GM12878 (cell line): Measurements from ENCODE around the gene TMEM138. TPM values are rescaled to one million over a fixed set of nuclear protein-coding genes. Genes with fewer than 3 reads are reported as not detected.

Experiments
- BHLHE40 ChIP-seq, 2 experiments: fragments of 450-650 bp in 1 of 2; IDR thresholded peaks; 2 replicates each; pipeline ENCODE4 v1.6.1; 2011 to 2017; ENCODE audit warnings: low read depth in 2 of 2, borderline replicate concordance in 1 of 2, improper control_type of control experiment in 1 of 2, low read length in 1 of 2, mild to moderate bottlenecking in 1 of 2
- CHD4 ChIP-seq: fragments of 200-600 bp; sonication (generic); IDR thresholded peaks from 2 replicates; pipeline ENCODE4 v1.6.1; 2016; ENCODE audit warnings: mild to moderate bottlenecking
- DPF2 ChIP-seq: fragments of 450-650 bp; IDR thresholded peaks from 2 replicates; pipeline ENCODE4 v1.6.1; 2017; ENCODE audit warnings: mild to moderate bottlenecking
- FOXM1 ChIP-seq: IDR thresholded peaks from 2 replicates; pipeline ENCODE4 v1.6.1; 2012; ENCODE audit warnings: low read depth, mild to moderate bottlenecking, inconsistent platforms, low read length, moderate library complexity
- HDAC6 ChIP-seq: fragments of 200-600 bp; sonication (generic); IDR thresholded peaks from one replicate; pipeline ENCODE4 v1.8.0; 2017; ENCODE audit warnings: antibody characterized with exemption; ENCODE audit not compliant: unreplicated experiment
- JUNB ChIP-seq: IDR thresholded peaks from 2 replicates; pipeline ENCODE4 v1.6.1; 2016; ENCODE audit warnings: antibody characterized with exemption, mild to moderate bottlenecking
- KAT2A ChIP-seq: conservative IDR thresholded peaks from 2 replicates; pipeline ENCODE4 v1.6.1; 2011; ENCODE audit warnings: low read depth, low read length; ENCODE audit not compliant: control insufficient read depth
- MYB ChIP-seq: fragments of 150-350 bp; IDR thresholded peaks from 2 replicates; pipeline ENCODE4 v1.6.1; 2014; ENCODE audit warnings: mild to moderate bottlenecking, low read depth, low read length, borderline replicate concordance
- NBN ChIP-seq: fragments of 450-650 bp; IDR thresholded peaks from 2 replicates; pipeline ENCODE4 v1.6.1; 2016
- NFXL1 ChIP-seq: fragments of 450-650 bp; IDR thresholded peaks from 2 replicates; pipeline ENCODE4 v1.6.1; 2017; ENCODE audit warnings: antibody characterized with exemption, mild to moderate bottlenecking, borderline replicate concordance
- RAD21 ChIP-seq: IDR thresholded peaks from 2 replicates; pipeline ENCODE4 v1.6.1; 2011; ENCODE audit warnings: mild to moderate bottlenecking, low read depth, low read length, moderate library complexity; ENCODE audit not compliant: insufficient read depth
- RB1 ChIP-seq: fragments of 450-650 bp; formaldehyde crosslinking; IDR thresholded peaks from 2 replicates; pipeline ENCODE4 v1.6.1; 2017; ENCODE audit warnings: mild to moderate bottlenecking, borderline replicate concordance
- RCOR1 ChIP-seq: conservative IDR thresholded peaks from 2 replicates; pipeline ENCODE4 v1.6.1; 2012; ENCODE audit warnings: low read depth, low read length, improper control_type of control experiment
- SIX5 ChIP-seq: IDR thresholded peaks from 2 replicates; pipeline ENCODE4 v1.6.1; 2011; ENCODE audit warnings: mild to moderate bottlenecking, low read depth, low read length, moderate library complexity; ENCODE audit not compliant: severe bottlenecking
- SREBF1 ChIP-seq: IDR thresholded peaks from 2 replicates; pipeline ENCODE4 v1.6.1; 2012; ENCODE audit warnings: mild to moderate bottlenecking, low read length
- TAF1 ChIP-seq: IDR thresholded peaks from 2 replicates; pipeline ENCODE4 v1.6.1; 2011; ENCODE audit warnings: mild to moderate bottlenecking, low read depth, low read length, borderline replicate concordance
- ZSCAN29 ChIP-seq: fragments of 450-650 bp; IDR thresholded peaks from 2 replicates; pipeline ENCODE4 v1.6.1; 2017; ENCODE audit warnings: mild to moderate bottlenecking, moderate library complexity
- polyA plus RNA-seq, 11 experiments: library from polyadenylated mRNA; depleted of rRNA in 4 of 11; unstranded in 6 of 11; stranded (reverse) in 5 of 11; fragments of >200 nt; fragmentation: Nextera tagmentation in 4 of 11; fragmentation: Illumina TruSeq in 1 of 11; extraction: Ambion mirVana in 4 of 11; extraction: Trizol in 1 of 11; gene quantifications; 1 replicate in 1 of 11; 2 replicates in 10 of 11; pipeline versions ENCODE4 v1.2.1 to v1.2.3, GENCODE V29; 2011 to 2016; ENCODE audit warnings: inconsistent platforms in 2 of 11, missing spikeins in 2 of 11, low read depth in 1 of 11
- total RNA-seq, 4 experiments: library from RNA; depleted of rRNA in 3 of 4; stranded (reverse); fragments of >200 nt in 3 of 4; fragmentation: Illumina TruSeq in 1 of 4; extraction: Trizol in 1 of 4; gene quantifications; 2 replicates each; pipeline versions ENCODE4 v1.2.1 to v1.2.3, GENCODE V29; 2013 to 2021
- TF ChIP-seq, protein P1 (sequence below): IDR thresholded peaks from 2 replicates; pipeline ENCODE4 v1.6.1; 2011; ENCODE audit warnings: mild to moderate bottlenecking, low read depth, low read length, moderate library complexity; ENCODE audit not compliant: insufficient replicate concordance
- TF ChIP-seq, protein P2 (sequence below): IDR thresholded peaks from 2 replicates; pipeline ENCODE4 v1.6.1; 2011; ENCODE audit warnings: borderline replicate concordance, low read depth, mild to moderate bottlenecking, moderate library complexity, mixed read lengths, low read length; ENCODE audit not compliant: insufficient read depth; ENCODE audit errors: extremely low read length
- TF ChIP-seq, protein P3 (sequence below), 3 experiments: IDR thresholded peaks in 2 of 3; conservative IDR thresholded peaks in 1 of 3; 2 replicates each; pipeline ENCODE4 v1.5.1; 2011; ENCODE audit warnings: low read depth in 3 of 3, low read length in 3 of 3, mild to moderate bottlenecking in 3 of 3, control low read depth in 2 of 3, moderate library complexity in 2 of 3, inconsistent platforms in 1 of 3, mixed read lengths in 1 of 3; ENCODE audit not compliant: control insufficient read depth in 2 of 3, insufficient read depth in 1 of 3; ENCODE audit errors: extremely low read depth in 1 of 3
- TF ChIP-seq, protein P4 (sequence below): IDR thresholded peaks from 2 replicates; pipeline ENCODE4 v1.6.1; 2011; ENCODE audit warnings: borderline replicate concordance, low read depth, mild to moderate bottlenecking, moderate library complexity, low read length; ENCODE audit not compliant: insufficient read depth, poor library complexity, severe bottlenecking

TMEM138 gene
- total and polyA plus RNA-seq, 10 of the 15 experiments (the other 5 are each of a cell fraction or from before 2014, with no cell fraction given): 28.5 to 116 (median 73.4) TPM

DNA sequence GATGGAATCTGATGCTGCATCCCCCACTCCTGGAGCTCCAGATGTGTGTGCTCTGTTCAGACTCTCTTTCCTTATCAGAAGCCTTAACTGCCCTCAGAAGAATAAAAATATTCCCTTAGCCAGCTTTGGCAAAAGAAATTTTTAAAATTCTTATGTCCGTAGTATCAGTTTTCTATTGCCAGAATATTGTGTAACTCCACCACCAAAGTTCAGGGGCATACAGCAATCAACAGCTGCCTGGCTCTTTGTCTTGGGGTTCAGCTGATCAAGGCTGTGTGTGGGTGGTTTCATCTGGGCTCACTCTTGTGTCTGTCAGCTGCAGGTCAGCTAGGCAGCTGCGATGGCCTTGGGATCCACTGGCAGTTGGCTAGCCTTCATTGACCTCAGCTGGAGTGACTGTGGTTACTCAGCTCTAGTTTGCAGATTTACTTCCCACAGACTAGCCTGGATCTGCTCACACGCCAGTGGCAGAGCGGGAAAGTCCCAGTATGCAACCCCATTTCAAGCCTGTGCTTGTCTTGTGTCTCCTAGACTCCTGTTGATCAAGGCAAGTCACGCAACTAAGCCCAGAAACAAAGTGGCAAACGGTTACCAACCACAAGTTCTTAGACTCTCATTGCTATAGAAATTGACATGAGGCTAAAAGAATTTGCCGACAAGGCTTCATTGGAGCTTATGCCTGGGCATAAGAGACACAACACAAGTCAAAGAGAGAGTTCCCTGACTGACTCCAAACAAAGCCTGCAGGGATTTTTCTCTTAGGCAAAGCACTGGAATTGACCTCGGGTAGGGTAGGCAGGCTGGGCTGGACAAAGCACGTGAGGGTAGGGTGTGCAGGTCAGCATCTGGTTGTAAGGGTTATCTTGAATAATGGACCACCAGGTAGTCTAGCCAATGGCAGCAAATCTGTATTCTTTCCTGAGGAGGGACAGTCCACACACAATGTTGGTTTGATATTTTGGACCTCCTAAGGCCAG lies 7.5 kb downstream of the TMEM138 start (continued):
- peak; percentile 82 to 93; a peak in 3 of 4 replicates for TF ChIP-seq BHLHE40 (IDR thresholded peaks at IDR 0.05; ENCODE audit: borderline replicate concordance in 1 of 2, low read depth in 2 of 2, low read length in 1 of 2)
- TF ChIP-seq, protein P1, sequence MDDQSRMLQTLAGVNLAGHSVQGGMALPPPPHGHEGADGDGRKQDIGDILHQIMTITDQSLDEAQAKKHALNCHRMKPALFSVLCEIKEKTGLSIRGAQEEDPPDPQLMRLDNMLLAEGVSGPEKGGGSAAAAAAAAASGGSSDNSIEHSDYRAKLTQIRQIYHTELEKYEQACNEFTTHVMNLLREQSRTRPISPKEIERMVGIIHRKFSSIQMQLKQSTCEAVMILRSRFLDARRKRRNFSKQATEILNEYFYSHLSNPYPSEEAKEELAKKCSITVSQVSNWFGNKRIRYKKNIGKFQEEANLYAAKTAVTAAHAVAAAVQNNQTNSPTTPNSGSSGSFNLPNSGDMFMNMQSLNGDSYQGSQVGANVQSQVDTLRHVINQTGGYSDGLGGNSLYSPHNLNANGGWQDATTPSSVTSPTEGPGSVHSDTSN: peak; percentile 71
- TF ChIP-seq, protein P2, sequence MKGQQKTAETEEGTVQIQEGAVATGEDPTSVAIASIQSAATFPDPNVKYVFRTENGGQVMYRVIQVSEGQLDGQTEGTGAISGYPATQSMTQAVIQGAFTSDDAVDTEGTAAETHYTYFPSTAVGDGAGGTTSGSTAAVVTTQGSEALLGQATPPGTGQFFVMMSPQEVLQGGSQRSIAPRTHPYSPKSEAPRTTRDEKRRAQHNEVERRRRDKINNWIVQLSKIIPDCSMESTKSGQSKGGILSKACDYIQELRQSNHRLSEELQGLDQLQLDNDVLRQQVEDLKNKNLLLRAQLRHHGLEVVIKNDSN: no peak
- TF ChIP-seq SREBF1: no peak
- TF ChIP-seq TAF1: no peak
- no peak for TF ChIP-seq RCOR1
- TF ChIP-seq, protein P3, sequence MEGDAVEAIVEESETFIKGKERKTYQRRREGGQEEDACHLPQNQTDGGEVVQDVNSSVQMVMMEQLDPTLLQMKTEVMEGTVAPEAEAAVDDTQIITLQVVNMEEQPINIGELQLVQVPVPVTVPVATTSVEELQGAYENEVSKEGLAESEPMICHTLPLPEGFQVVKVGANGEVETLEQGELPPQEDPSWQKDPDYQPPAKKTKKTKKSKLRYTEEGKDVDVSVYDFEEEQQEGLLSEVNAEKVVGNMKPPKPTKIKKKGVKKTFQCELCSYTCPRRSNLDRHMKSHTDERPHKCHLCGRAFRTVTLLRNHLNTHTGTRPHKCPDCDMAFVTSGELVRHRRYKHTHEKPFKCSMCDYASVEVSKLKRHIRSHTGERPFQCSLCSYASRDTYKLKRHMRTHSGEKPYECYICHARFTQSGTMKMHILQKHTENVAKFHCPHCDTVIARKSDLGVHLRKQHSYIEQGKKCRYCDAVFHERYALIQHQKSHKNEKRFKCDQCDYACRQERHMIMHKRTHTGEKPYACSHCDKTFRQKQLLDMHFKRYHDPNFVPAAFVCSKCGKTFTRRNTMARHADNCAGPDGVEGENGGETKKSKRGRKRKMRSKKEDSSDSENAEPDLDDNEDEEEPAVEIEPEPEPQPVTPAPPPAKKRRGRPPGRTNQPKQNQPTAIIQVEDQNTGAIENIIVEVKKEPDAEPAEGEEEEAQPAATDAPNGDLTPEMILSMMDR (IDR thresholded peaks at IDR 0.05 in 2 of 3, conservative IDR thresholded peaks at IDR 0.05 in 1 of 3; ENCODE audit: control insufficient read depth in 2 of 3, extremely low read depth in 1 of 3, insufficient read depth in 1 of 3, low read depth in 3 of 3, low read length in 3 of 3): no peak
- TF ChIP-seq RB1: no peak
- TF ChIP-seq DPF2: peak; percentile 95; the same call in 1 of the 2 replicates
- no peak for TF ChIP-seq HDAC6
- TF ChIP-seq, protein P4, sequence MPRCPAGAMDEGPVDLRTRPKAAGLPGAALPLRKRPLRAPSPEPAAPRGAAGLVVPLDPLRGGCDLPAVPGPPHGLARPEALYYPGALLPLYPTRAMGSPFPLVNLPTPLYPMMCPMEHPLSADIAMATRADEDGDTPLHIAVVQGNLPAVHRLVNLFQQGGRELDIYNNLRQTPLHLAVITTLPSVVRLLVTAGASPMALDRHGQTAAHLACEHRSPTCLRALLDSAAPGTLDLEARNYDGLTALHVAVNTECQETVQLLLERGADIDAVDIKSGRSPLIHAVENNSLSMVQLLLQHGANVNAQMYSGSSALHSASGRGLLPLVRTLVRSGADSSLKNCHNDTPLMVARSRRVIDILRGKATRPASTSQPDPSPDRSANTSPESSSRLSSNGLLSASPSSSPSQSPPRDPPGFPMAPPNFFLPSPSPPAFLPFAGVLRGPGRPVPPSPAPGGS: peak; percentile 70
- TF ChIP-seq KAT2A: no peak
- peak; percentile 96 for TF ChIP-seq FOXM1
- peak; percentile 88 for TF ChIP-seq NBN
- TF ChIP-seq RAD21: no peak
- no peak for TF ChIP-seq SIX5
- no peak for TF ChIP-seq ZSCAN29
- 0 out of 2 replicates have a peak, but pooled peaks have one; percentile 85 for TF ChIP-seq MYB
- no peak for TF ChIP-seq NFXL1
- TF ChIP-seq CHD4: no peak
- TF ChIP-seq JUNB: no peak
